Neural cell (in vitro differentiated cells): Measurements from ENCODE around the gene SLFNL1. TPM values are rescaled to one million over a fixed set of nuclear protein-coding genes. Genes with fewer than 3 reads are reported as not detected.

Experiments
- H2AFZ ChIP-seq: fragments of 200-600, 300-800 bp; sonication (generic), shearing (Covaris generic); 2 replicates; pipeline ENCODE4 v1.6.0; 2014; ENCODE audit warnings: low read depth, mild to moderate bottlenecking, antibody characterized with exemption, low read length, moderate library complexity
- H3F3A ChIP-seq: fragments of 200-600 bp; shearing (Covaris generic); 2 replicates; pipeline ENCODE4 v1.6.1; 2016; ENCODE audit warnings: mild to moderate bottlenecking, moderate library complexity, mixed read lengths, antibody characterized with exemption, low read length; ENCODE audit not compliant: insufficient read depth, poor library complexity, severe bottlenecking
- H3K27ac ChIP-seq: fragments of 200-600, 300-800 bp; sonication (generic), shearing (Covaris generic); 2 replicates; pipeline ENCODE4 v1.5.1; 2014; ENCODE audit warnings: mild to moderate bottlenecking, low read length, moderate library complexity
- H3K27me3 ChIP-seq: fragments of 300-800, 200-600 bp; sonication (generic), shearing (Covaris generic); 2 replicates; pipeline ENCODE4 v1.6.0; 2014; ENCODE audit warnings: mild to moderate bottlenecking, low read depth, low read length, moderate library complexity; ENCODE audit not compliant: insufficient read depth
- H3K36me3 ChIP-seq: fragments of 300-800, 200-600 bp; sonication (generic), shearing (Covaris generic); 2 replicates; pipeline ENCODE4 v1.5.1; 2014; ENCODE audit warnings: mild to moderate bottlenecking, antibody characterized with exemption, low read length, moderate library complexity; ENCODE audit not compliant: insufficient read depth
- H3K4me2 ChIP-seq: fragments of 300-800, 200-600 bp; sonication (generic), shearing (Covaris generic); 2 replicates; pipeline ENCODE4 v1.6.0; 2014; ENCODE audit warnings: mild to moderate bottlenecking, low read length
- H3K4me3 ChIP-seq: fragments of 300-800, 200-600 bp; sonication (generic), shearing (Covaris generic); 2 replicates; pipeline ENCODE4 v1.5.1; 2014; ENCODE audit warnings: mild to moderate bottlenecking, low read length, moderate library complexity
- H3K79me2 ChIP-seq: fragments of 200-600 bp; shearing (Covaris generic); replicated peaks from 2 replicates; pipeline ENCODE4 v1.6.0; 2014; ENCODE audit warnings: mild to moderate bottlenecking, low read length, moderate library complexity; ENCODE audit not compliant: insufficient read depth
- H3K9ac ChIP-seq: fragments of 300-800, 200-600 bp; sonication (generic), shearing (Covaris generic); 2 replicates; pipeline ENCODE4 v1.6.1; 2016; ENCODE audit warnings: mild to moderate bottlenecking, low read length, mixed read lengths
- H3K9me2 ChIP-seq: fragments of 200-600 bp; shearing (Covaris generic); 2 replicates; pipeline ENCODE4 v1.6.1; 2016; ENCODE audit warnings: mild to moderate bottlenecking, low read length, mixed read lengths; ENCODE audit not compliant: insufficient read depth
- H3K9me3 ChIP-seq: fragments of 200-600, 300-800 bp; sonication (generic), shearing (Covaris generic); 2 replicates; pipeline ENCODE4 v1.6.1; 2016; ENCODE audit warnings: mild to moderate bottlenecking, mixed run types, low read length, moderate library complexity, mixed read lengths
- H4K20me1 ChIP-seq: fragments of 200-600 bp; shearing (Covaris generic); 2 replicates; pipeline ENCODE4 v1.6.1; 2016; ENCODE audit warnings: mild to moderate bottlenecking, mixed run types; ENCODE audit not compliant: insufficient read depth
- CTCF ChIP-seq: fragments of 450-650 bp; IDR thresholded peaks from 2 replicates; pipeline ENCODE4 v1.5.1; 2014; ENCODE audit warnings: antibody characterized with exemption, mild to moderate bottlenecking, moderate library complexity; ENCODE audit not compliant: poor library complexity, severe bottlenecking
- EP300 ChIP-seq: fragments of 450-650 bp; conservative IDR thresholded peaks from 2 replicates; pipeline ENCODE4 v1.6.1; 2014; ENCODE audit warnings: antibody characterized with exemption, mild to moderate bottlenecking, moderate library complexity; ENCODE audit not compliant: poor library complexity, severe bottlenecking
- EZH2 ChIP-seq: fragments of 200-600, 300-800 bp; shearing (Covaris generic), sonication (generic); IDR thresholded peaks from 2 replicates; pipeline ENCODE4 v1.6.1; 2014; ENCODE audit warnings: antibody characterized with exemption, low read length, borderline replicate concordance, mild to moderate bottlenecking; ENCODE audit not compliant: insufficient read depth, poor library complexity, severe bottlenecking
- MXI1 ChIP-seq: fragments of 450-650 bp; conservative IDR thresholded peaks from 2 replicates; pipeline ENCODE4 v1.6.1; 2014; ENCODE audit warnings: antibody characterized with exemption, mild to moderate bottlenecking; ENCODE audit not compliant: poor library complexity, severe bottlenecking
- POLR2AphosphoS5 ChIP-seq: IDR thresholded peaks from 2 replicates; pipeline ENCODE4 v1.6.1; 2012
- RAD21 ChIP-seq: fragments of 450-650 bp; conservative IDR thresholded peaks from 2 replicates; pipeline ENCODE4 v1.6.1; 2014; ENCODE audit warnings: antibody characterized with exemption, mild to moderate bottlenecking, moderate library complexity
- REST ChIP-seq: IDR thresholded peaks from 2 replicates; pipeline ENCODE4 v1.6.1; 2012; ENCODE audit warnings: borderline replicate concordance
- SMC3 ChIP-seq: fragments of 450-650 bp; conservative IDR thresholded peaks from 2 replicates; pipeline ENCODE4 v1.6.1; 2014; ENCODE audit warnings: antibody characterized with exemption, mild to moderate bottlenecking, moderate library complexity; ENCODE audit not compliant: poor library complexity
- TAF1 ChIP-seq: IDR thresholded peaks from 2 replicates; pipeline ENCODE4 v1.6.1; 2012; ENCODE audit warnings: low read depth
- polyA plus RNA-seq: library from polyadenylated mRNA; depleted of rRNA; stranded (reverse); fragments of >200 nt; gene quantifications from 2 replicates; pipeline ENCODE4 v1.2.3, GENCODE V29; 2014

SLFNL1 gene
- polyA plus RNA-seq, 1 donor from 2014 or later, result 0.26 TPM

DNA sequence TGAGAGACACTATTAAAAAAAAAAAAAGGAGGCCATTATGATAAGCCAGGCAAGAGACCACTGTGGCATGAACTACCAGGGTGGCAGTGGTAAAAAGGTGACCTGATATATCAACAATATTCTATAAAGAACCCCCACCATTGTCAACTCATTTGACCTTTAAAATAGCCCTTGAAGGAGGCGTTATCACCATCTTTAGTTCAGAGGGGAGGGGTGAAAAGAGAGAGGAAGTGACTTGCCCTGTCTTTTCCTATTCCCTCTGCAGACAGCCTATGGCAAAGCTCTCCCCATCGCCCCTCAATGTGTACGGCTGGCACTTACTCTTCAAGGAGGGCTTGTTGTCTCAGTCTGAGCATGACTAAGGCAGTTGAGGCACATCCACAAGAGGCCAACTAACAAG lies 11.7 kb upstream of the SLFNL1 start:
- Histone ChIP-seq H3F3A (no peaks in the 10 kb centered on the region), H3K9ac (no peak overlapping the region), H3K79me2 (no peaks in the 10 kb centered on the region), H3K4me2 (no peak overlapping the region), H3K36me3 (peaks cover 10% of the 10 kb centered on the region), H4K20me1 (no peaks in the 10 kb centered on the region), H3K9me2 (no peaks in the 10 kb centered on the region), H3K27me3 (no peaks in the 10 kb centered on the region), H3K27ac (no peak overlapping the region), H3K9me3 (no peaks in the 10 kb centered on the region), H3K4me3 (no peak overlapping the region), H2AFZ (no peak overlapping the region)
- TF ChIP-seq EZH2, result no peak
- no peak for TF ChIP-seq CTCF
- TF ChIP-seq TAF1, result no peak
- no peak for TF ChIP-seq RAD21
- no peak for TF ChIP-seq MXI1

- Histone ChIP-seq H3K9me3 (no peaks in the 10 kb centered on the region), H3K36me3 (peaks cover 9% of the 10 kb centered on the region), H3K27me3 (no peaks in the 10 kb centered on the region), H3K9ac (no peak overlapping the region), H3K27ac (no peak overlapping the region), H3F3A (no peaks in the 10 kb centered on the region), H3K9me2 (no peaks in the 10 kb centered on the region), H3K4me3 (no peak overlapping the region), H4K20me1 (no peaks in the 10 kb centered on the region), H3K4me2 (no peak overlapping the region), H3K79me2 (no peaks in the 10 kb centered on the region), H2AFZ (no peak overlapping the region)
- TF ChIP-seq POLR2AphosphoS5 (no peak), CTCF (no peak), MXI1 (no peak), REST (no peak), EP300 (no peak), EZH2 (no peak), RAD21 (no peak), SMC3 (no peak), TAF1 (no peak)
Measured at GRCh38 chr1:41032147-41032546, 10.6 kb upstream of the SLFNL1 start.
